Heart left ventricle (tissue), 13 donors: ENCODE results near the gene IKZF1.

Source experiments
- POLR2A ChIP-seq, 2 donors: fragments of 450-650 bp; IDR thresholded peaks; one replicate each; pipeline ENCODE4 v1.6.1; 2017; ENCODE audit warnings: antibody characterized with exemption in 2 of 2, mild to moderate bottlenecking in 2 of 2, moderate library complexity in 2 of 2
- TF ChIP-seq, protein P1 (sequence below), 12 donors: fragments of 200-600 bp; sonication (generic) in 4 of 12; IDR thresholded peaks; one replicate each; pipeline versions ENCODE4 v1.5.0 to v1.8.0; 2018 to 2022; ENCODE audit warnings: antibody characterized with exemption in 12 of 12, mild to moderate bottlenecking in 5 of 12
- donor health status: ischemic (EF 13 %, LVEDD 7.1; RV severe dilation, severe dysfunction).
- donor health status: DM: no; HTN: yes; CAD: no.
- donor health status: DM: no; HTN: no; CAD: no.
- donor health status: ischemic (EF 25% LVEDD 6.9; RV normal size, moderate dysfunction).
- donor health status: ischemic (EF 25% LVEDD 5.7; RV mildly dilated, moderate dysfunction).
- donor health status: ischemic (EF 35%, LVEDD 5.7; RV mildly dilated, moderate dysfunction).
- donor health status: nonischemic (EF 11% LVEDD 7.7; RV severe dilation, severe dysfunction).
- donor health status: DM: yes; HTN: yes; CAD: no.
- donor health status: PGD.
- donor health status: ischemic (EF 29% LVEDD 5.4; RV normal size, mild dysfunction).
- donor health status: nonischemic (EF 23%, LVEDD 6.1; RV moderate dilation, normal function).

DNA sequence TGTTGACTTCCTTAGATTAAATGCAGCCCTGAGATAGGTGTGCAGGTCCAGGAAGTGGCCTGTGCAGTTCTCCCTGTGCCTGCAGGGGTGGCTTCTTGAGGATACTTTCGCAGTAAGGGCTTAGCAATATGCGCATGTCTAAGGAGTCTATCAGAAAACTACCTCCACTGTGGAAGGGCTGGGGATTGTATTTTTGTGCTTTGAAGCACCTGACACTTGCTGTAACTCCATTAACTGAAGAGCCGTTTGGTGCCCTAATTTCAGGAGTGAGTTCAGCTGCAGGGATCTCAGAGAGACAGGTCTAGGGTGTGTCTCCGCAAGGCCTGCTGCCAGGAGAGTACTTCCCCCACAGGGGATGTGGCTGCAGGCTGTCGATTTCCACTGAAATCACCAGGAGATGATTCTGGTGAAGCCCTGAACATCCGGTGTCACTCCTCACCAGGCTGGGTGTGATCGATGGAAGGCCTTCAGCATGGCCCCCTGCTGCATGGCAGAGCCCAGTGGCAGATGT is 35.5 kb downstream of the IKZF1 start:
- TF ChIP-seq, protein P1, sequence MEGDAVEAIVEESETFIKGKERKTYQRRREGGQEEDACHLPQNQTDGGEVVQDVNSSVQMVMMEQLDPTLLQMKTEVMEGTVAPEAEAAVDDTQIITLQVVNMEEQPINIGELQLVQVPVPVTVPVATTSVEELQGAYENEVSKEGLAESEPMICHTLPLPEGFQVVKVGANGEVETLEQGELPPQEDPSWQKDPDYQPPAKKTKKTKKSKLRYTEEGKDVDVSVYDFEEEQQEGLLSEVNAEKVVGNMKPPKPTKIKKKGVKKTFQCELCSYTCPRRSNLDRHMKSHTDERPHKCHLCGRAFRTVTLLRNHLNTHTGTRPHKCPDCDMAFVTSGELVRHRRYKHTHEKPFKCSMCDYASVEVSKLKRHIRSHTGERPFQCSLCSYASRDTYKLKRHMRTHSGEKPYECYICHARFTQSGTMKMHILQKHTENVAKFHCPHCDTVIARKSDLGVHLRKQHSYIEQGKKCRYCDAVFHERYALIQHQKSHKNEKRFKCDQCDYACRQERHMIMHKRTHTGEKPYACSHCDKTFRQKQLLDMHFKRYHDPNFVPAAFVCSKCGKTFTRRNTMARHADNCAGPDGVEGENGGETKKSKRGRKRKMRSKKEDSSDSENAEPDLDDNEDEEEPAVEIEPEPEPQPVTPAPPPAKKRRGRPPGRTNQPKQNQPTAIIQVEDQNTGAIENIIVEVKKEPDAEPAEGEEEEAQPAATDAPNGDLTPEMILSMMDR (IDR thresholded peaks at IDR 0.05) = no peak
- no peak for TF ChIP-seq POLR2A (IDR thresholded peaks at IDR 0.05)
